GM19023 (cell line): Measurements from ENCODE around the gene UBXN10.

ENCODE experiments used
- ATAC-seq: cut with Tn5 transposase; IDR thresholded peaks from one replicate; pipeline ENCODE4 v1.9.1; 2021; ENCODE audit warnings: mild to moderate bottlenecking, moderate library complexity; ENCODE audit not compliant: unreplicated experiment

The UBXN10 gene

DNA sequence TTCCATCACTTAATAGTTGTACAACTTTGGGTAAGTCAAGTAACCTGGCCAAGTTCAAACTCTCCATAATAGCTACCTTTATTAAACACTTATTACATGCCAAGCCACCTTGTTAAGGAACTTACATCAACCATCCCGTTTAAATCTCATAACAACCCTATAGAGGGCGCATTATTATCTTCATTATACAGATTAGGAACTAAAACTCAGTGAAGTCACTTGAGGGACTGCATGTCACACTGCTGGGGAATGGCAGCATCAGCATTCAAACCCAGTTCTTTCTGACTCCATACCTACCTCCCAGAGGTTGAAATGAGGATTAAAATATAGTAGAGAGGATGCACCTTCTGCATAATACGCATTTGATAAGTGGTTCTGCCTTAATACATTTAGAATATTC is 47.5 kb downstream of the UBXN10 start:
- ATAC-seq, result no peak

DNA sequence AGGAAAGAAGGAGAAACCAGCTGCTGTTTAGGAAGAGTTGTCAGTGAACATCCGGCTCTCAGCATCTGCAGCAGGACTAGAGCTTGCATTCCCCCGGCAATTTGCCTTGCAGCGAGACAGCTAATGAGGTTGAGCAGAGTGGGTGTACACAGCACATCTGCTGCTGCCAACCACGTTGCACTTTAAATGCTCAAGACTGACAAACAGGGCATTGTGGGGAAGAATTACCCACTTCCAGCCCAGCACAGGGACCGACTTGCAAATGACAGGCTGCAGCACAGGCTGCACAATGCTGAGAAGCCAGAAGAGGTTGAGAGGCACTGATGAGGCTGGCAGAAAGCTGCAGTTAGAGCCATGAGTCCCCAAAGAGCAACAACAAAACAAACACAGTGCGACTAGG is 48.0 kb downstream of the UBXN10 start:
- no peak for ATAC-seq

DNA sequence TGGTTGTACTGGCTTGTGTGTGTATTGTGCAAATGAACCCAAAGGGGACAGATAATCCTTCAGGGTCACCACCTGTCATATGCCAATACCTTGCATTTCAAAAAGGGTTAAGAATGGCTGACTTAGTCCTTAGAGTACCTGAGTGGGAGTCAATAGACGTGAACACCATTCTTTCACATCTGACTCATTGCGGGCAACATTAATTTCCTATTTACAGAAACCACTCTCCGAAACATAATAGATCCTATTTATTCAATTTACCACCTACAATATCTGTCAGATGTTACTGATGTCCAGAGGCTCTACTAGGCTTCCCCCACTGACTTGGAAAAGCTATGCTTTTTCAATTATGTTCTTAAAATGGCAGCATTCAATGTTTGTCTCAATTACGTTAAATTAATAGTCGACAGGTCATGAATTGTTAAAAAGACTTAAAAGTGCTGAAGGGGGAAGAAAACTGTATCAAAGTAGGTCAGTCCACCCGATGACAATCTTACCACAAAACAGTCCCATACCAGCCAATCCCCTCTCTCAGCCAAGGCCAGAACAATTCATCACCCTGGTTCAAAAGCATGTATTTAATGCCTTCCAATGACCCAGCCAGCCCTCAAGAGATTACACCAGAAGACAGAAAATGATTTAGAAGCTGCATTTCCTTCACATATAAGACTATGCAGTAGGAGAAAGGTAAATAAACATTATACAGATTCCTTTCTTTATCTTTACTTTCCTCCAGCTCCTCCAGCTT is 49.1 kb downstream of the UBXN10 start:
- ATAC-seq, result no peak

DNA sequence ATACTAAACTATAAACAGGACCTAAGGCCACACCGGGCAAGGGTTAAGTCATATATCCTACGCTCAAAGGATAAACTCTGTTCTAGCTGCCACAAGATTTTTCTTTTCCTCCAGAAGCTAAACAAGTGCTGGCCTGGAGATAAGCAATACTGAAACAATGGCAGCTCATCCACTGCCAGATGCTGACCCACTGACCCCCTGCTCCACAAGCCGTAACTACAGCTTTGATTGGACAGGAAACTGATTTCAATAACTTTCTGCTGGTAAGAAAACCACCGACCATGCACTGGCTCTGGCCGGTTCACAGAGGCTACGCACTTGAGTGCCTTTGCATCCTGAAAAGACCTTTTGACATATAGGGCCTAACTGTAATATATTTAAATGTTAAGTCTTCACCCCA is 51.8 kb downstream of the UBXN10 start:
- no peak for ATAC-seq

DNA sequence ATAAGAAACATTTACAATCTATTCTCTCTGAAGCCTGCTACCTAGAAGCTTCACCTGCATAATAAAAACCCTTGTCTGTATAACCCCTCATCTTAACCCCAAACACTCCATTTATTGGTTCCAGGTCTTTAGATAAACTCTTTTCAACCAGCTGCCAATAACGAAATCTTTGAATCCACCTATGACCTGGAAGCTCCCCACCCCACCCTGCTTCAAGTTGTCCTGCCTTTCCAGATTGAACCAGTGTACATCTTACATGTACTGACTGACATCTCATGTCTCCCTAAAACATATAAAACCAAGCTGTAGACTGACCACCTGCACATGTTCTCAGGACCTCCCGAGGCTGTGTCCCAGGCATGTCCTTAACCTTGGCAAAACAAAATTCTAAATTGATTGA is 54.1 kb downstream of the UBXN10 start:
- no peak for ATAC-seq

DNA sequence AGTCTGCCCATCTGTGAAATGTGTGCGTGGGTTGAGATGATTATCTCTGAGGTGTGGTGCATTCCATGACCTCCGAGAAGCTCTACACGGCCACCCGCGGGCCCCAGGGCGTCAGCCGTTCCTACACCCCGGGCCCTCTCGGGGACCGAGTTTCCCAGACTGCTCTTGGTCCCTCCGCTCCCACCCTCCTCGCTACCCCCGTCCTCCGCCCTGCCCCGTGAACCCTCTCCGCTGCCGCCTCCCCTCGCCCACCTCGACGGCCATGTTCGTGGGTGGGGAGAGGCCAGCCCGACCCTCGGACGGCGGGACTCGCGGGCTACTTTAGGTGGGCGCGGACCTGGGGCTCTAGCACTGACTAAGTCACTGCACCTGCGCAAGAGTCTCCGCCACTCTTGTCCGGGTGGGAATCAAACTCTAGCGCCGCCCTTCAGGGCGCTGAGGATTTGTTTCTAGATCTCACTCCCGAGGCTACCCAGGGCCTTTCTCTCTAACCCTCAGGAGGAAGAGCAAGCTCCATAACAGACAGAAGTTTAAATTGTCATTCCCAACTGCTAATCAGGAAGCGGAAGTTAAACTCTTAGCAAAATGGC is 57.1 kb downstream of the UBXN10 start:
- ATAC-seq, result no peak
